Peyer's patch (tissue), 4 donors: ENCODE data around the gene NDOR1.

Experiments used
- CTCF ChIP-seq, 6 experiments: fragments of 450-650 bp in 4 of 6; fragments of 200-600 bp in 2 of 6; sonication (generic) in 1 of 6; IDR thresholded peaks; one replicate each; pipeline ENCODE4 v1.5.1; 2017 to 2019; ENCODE audit warnings: antibody characterized with exemption in 6 of 6, mild to moderate bottlenecking in 3 of 6, moderate library complexity in 1 of 6
- POLR2A ChIP-seq, 2 donors: fragments of 450-650 bp; IDR thresholded peaks; one replicate each; pipeline ENCODE4 v1.5.1; 2017; ENCODE audit warnings: antibody characterized with exemption in 2 of 2, mild to moderate bottlenecking in 2 of 2, moderate library complexity in 2 of 2

GRCh38 chr9:137215196-137215986 lies 9.9 kb downstream of the NDOR1 start:
- TF ChIP-seq CTCF (IDR thresholded peaks at IDR 0.05) (no peak), POLR2A (IDR thresholded peaks at IDR 0.05) (no peak)
